ENCODE data around the gene TAF15.
A peak's percentile ranks its signal among the peaks of the same experiment; 100 is the strongest.

Gene TAF15

DNA sequence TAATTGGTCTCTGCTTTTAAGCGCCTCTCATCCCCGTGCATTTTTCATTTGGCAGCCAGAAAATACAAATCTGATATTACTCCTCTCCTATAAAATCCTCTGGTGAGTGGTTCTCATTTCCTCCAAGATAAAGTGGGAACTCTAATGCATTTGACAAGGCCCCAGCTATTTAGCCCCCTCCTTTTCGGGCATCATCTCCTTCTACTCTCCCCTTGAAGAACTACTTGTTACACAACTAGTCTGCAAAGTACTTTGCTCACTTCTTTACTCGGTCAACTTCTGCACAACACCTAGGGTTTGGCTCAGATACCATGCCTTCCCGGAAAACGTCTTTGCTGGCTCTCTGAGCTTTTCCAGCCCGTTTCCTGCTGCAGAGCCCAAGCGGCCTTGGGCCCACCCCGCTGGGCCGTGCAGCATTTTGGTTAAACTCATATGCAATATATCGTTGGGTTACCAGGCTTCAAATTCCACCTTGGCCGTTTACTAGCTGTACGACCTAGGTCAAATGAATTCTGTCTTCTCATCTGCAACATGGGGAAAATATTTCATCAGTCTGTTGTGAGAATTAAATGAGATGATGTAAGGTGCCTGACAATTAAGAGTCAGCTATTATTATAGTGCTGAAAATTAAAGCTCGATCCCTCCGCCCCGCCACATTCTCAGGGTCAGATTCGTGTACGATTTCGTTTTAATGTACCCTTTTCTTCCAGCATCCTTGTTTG lies 883 bp upstream of the TAF15 start:
- Histone ChIP-seq H3K27me3 (replicated peaks; ENCODE audit: insufficient read depth, low read length) (no peaks in the 10 kb centered on the region), H3K9ac (ENCODE audit: low read length) (peak overlapping the region; percentile 94), H2AFZ (ENCODE audit: low read length) (peak overlapping the region; percentile 39), H3K4me2 (ENCODE audit: low read depth, low read length) (peak overlapping the region; percentile 80), H3K4me3 (ENCODE audit: low read length) (peak overlapping the region; percentile 97), H3K79me2 (ENCODE audit: low read length) (peaks cover 41% of the 10 kb centered on the region), H3F3A (ENCODE audit: insufficient read depth, low read length) (0 out of 2 replicates have a peak, but pooled peaks cover 3% of the 10 kb centered on the region), H3K36me3 (replicated peaks; ENCODE audit: insufficient read depth, low read length) (no peaks in the 10 kb centered on the region), H3K9me3 (replicated peaks; ENCODE audit: insufficient read depth, low read length) (no peaks in the 10 kb centered on the region), H3K4me1 (ENCODE audit: low read length) (peaks cover 14% of the 10 kb centered on the region), H3K27ac (ENCODE audit: low read length) (peak overlapping the region; percentile 81; the same call in 1 of the 2 replicates), H3K9me2 (replicated peaks; ENCODE audit: insufficient read depth, low read length) (no peaks in the 10 kb centered on the region), H4K20me1 (ENCODE audit: insufficient read depth, low read length) (peaks cover 13% of the 10 kb centered on the region; the same call in 1 of the 2 replicates)
- no peak for DNase-seq
- TF ChIP-seq EZH2 (optimal IDR thresholded peaks at IDR 0.05; ENCODE audit: low read depth, low read length) (no peak), EZH2phosphoT487 (IDR thresholded peaks at IDR 0.05; ENCODE audit: low read length) (no peak)
- TF ChIP-seq, protein P1, sequence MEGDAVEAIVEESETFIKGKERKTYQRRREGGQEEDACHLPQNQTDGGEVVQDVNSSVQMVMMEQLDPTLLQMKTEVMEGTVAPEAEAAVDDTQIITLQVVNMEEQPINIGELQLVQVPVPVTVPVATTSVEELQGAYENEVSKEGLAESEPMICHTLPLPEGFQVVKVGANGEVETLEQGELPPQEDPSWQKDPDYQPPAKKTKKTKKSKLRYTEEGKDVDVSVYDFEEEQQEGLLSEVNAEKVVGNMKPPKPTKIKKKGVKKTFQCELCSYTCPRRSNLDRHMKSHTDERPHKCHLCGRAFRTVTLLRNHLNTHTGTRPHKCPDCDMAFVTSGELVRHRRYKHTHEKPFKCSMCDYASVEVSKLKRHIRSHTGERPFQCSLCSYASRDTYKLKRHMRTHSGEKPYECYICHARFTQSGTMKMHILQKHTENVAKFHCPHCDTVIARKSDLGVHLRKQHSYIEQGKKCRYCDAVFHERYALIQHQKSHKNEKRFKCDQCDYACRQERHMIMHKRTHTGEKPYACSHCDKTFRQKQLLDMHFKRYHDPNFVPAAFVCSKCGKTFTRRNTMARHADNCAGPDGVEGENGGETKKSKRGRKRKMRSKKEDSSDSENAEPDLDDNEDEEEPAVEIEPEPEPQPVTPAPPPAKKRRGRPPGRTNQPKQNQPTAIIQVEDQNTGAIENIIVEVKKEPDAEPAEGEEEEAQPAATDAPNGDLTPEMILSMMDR (IDR thresholded peaks at IDR 0.05; ENCODE audit: low read length) = no peak

DNA sequence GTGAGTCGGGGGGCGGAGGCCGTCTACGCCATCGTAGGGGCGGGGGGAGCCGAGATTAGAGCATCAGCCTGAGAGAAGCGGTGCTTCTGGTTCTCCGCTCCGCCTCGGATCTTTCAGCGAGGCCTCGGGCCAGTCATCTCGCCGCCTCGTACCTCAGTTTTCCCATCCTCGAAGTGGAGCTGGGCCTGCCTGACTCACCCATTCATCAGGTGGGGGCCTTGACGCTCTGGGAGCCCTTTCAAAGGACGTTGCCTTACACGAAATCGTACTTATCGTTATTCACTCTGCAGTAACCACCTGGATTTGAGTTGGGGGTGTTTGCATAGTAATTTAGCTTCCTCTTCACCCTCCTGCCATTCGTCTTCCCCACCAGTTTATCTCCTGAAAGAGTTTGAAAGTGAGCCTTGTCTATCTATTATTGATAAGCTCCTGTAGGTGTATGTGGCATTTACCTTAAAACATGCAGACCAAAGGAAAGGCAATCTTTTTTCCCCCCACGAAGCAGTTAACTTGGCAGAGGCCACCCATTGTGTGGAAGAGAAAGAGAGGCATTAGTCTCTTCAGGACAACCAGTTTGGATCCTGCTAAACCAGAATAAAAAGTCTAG lies 674 bp downstream of the TAF15 start:
- DNase-seq = peak; percentile 15
- H3K9me2 ChIP-seq (replicated peaks; ENCODE audit: insufficient read depth, low read length) = no peaks in the 10 kb centered on the region
- H3K27ac ChIP-seq (ENCODE audit: low read length) = peak overlapping the region; percentile 81; the same call in 1 of the 2 replicates
- H2AFZ ChIP-seq (ENCODE audit: low read length) = 0 out of 2 replicates have a peak overlapping the region, but pooled peaks have one; percentile 39
- no peaks in the 10 kb centered on the region for H3K27me3 ChIP-seq (replicated peaks; ENCODE audit: insufficient read depth, low read length)
- H3K9me3 ChIP-seq (replicated peaks; ENCODE audit: insufficient read depth, low read length) = no peaks in the 10 kb centered on the region
- peak overlapping the region; percentile 74 for H3K4me2 ChIP-seq (ENCODE audit: low read depth, low read length)
- TF ChIP-seq EZH2phosphoT487 (IDR thresholded peaks at IDR 0.05; ENCODE audit: low read length) = no peak
- no peak for TF ChIP-seq EZH2 (optimal IDR thresholded peaks at IDR 0.05; ENCODE audit: low read depth, low read length)
- TF ChIP-seq, protein P1 (IDR thresholded peaks at IDR 0.05; ENCODE audit: low read length) = no peak
- peak overlapping the region; percentile 97 for H3K4me3 ChIP-seq (ENCODE audit: low read length)
- H3K79me2 ChIP-seq (ENCODE audit: low read length) = peaks cover 57% of the 10 kb centered on the region
- peaks cover 15% of the 10 kb centered on the region; the same call in 1 of the 2 replicates for H4K20me1 ChIP-seq (ENCODE audit: insufficient read depth, low read length)
- no peaks in the 10 kb centered on the region for H3K36me3 ChIP-seq (replicated peaks; ENCODE audit: insufficient read depth, low read length)
- H3F3A ChIP-seq (ENCODE audit: insufficient read depth, low read length) = 0 out of 2 replicates have a peak, but pooled peaks cover 3% of the 10 kb centered on the region
- H3K9ac ChIP-seq (ENCODE audit: low read length) = peak overlapping the region; percentile 94
- peaks cover 14% of the 10 kb centered on the region for H3K4me1 ChIP-seq (ENCODE audit: low read length)

DNA sequence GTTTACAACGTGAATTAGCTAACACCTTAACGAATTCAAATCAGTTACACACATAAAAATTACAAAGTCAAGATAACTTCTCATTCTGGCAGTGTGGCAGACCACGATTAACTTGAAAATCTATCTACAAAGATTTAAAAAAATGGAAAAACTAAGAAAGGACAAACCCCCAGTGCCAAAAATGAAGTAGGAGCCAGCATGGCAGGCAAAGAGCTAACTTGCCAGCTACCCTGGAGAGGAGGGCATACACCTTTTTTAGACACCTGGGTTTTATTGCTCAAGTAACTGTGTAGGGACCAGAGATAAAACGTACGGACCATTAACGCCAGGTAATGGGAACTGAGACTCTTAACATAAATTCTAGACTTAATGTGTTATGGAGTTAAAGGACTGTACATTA lies 2.5 kb downstream of the TAF15 start:
- H3K79me2 ChIP-seq (ENCODE audit: low read length) = peaks cover 75% of the 10 kb centered on the region
- H3K27ac ChIP-seq (ENCODE audit: low read length) = no peak overlapping the region
- H3F3A ChIP-seq (ENCODE audit: insufficient read depth, low read length) = 0 out of 2 replicates have a peak, but pooled peaks cover 3% of the 10 kb centered on the region
- no peak overlapping the region for H3K4me2 ChIP-seq (ENCODE audit: low read depth, low read length)
- peaks cover 11% of the 10 kb centered on the region for H3K4me1 ChIP-seq (ENCODE audit: low read length)
- H3K4me3 ChIP-seq (ENCODE audit: low read length) = no peak overlapping the region
- H3K9me3 ChIP-seq (replicated peaks; ENCODE audit: insufficient read depth, low read length) = no peaks in the 10 kb centered on the region
- no peak for DNase-seq
- no peaks in the 10 kb centered on the region for H3K27me3 ChIP-seq (replicated peaks; ENCODE audit: insufficient read depth, low read length)
- no peaks in the 10 kb centered on the region for H3K36me3 ChIP-seq (replicated peaks; ENCODE audit: insufficient read depth, low read length)
- TF ChIP-seq EZH2 (optimal IDR thresholded peaks at IDR 0.05; ENCODE audit: low read depth, low read length) (no peak), EZH2phosphoT487 (IDR thresholded peaks at IDR 0.05; ENCODE audit: low read length) (no peak)
- no peaks in the 10 kb centered on the region for H3K9me2 ChIP-seq (replicated peaks; ENCODE audit: insufficient read depth, low read length)
- peaks cover 15% of the 10 kb centered on the region; the same call in 1 of the 2 replicates for H4K20me1 ChIP-seq (ENCODE audit: insufficient read depth, low read length)
- no peak overlapping the region for H3K9ac ChIP-seq (ENCODE audit: low read length)
- H2AFZ ChIP-seq (ENCODE audit: low read length) = no peak overlapping the region

Data from MM.1S (cell line).